OCI-LY3 (cell line): ENCODE data around the gene BIRC7.

Source experiments
- CTCF ChIP-seq: fragments of 200-600, 300-600 bp; sonication (generic); IDR thresholded peaks from 2 replicates; pipeline ENCODE4 v1.5.1; 2014; ENCODE audit warnings: antibody characterized with exemption, low read length, low read depth
- EZH2phosphoT487 ChIP-seq: fragments of 200-600 bp; shearing (Covaris generic); IDR thresholded peaks from 2 replicates; pipeline ENCODE4 v1.6.1; 2018; ENCODE audit warnings: antibody characterized with exemption, mixed run types, low read depth

- no peak for TF ChIP-seq CTCF
- TF ChIP-seq EZH2phosphoT487: no peak
Observed at GRCh38 chr20:63275825-63276224, 40.1 kb downstream of the BIRC7 start.
